Measurements from ENCODE around the gene CLEC3B.

GRCh38 chr3:45037720-45038455 is 11.8 kb downstream of the CLEC3B start:
- TF ChIP-seq CTCF (IDR thresholded peaks at IDR 0.05) (peak; percentile 96), POLR2AphosphoS5 (IDR thresholded peaks at IDR 0.05; ENCODE audit: low read depth, low read length) (no peak), TCF7L2 (IDR thresholded peaks at IDR 0.05; ENCODE audit: low read depth, low read length) (no peak), REST (IDR thresholded peaks at IDR 0.05; ENCODE audit: insufficient read depth in 1 of 2, low read depth in 2 of 2, low read length in 1 of 2) (peak in 1 of 2 experiments; percentile 70; a peak in 1 of 4 replicates), SIN3A (IDR thresholded peaks at IDR 0.05; ENCODE audit: borderline replicate concordance, insufficient read depth, low read depth, low read length) (no peak)

Data from Panc1 (cell line).